Left lung (tissue), 10 donors: ENCODE measurements around the gene GDPD5. TPM values are rescaled to one million over a fixed set of nuclear protein-coding genes. Genes with fewer than 3 reads are reported as not detected.
A peak's percentile ranks its signal among the peaks of the same experiment; 100 is the strongest.

Source experiments
- ATAC-seq: fragments of 200-7000 bp; cut with Tn5 transposase; one replicate; pipeline ENCODE4 v1.9.1; 2020; ENCODE audit warnings: moderate library complexity
- DNase-seq, 4 donors: peaks; one replicate each; pipeline ENCODE4 v3.0.0-alpha.2; 2013 to 2020
- H3K27ac ChIP-seq, 2 donors: fragments of 200-600 bp; sonication (generic) in 1 of 2; one replicate each; pipeline versions ENCODE4 v1.5.0 to v1.8.0; 2020 to 2021
- H3K27me3 ChIP-seq, 2 donors: fragments of 200-600 bp; sonication (generic) in 1 of 2; one replicate each; pipeline versions ENCODE4 v1.5.0 to v1.8.0; 2020 to 2021
- H3K36me3 ChIP-seq, 2 donors: fragments of 200-600 bp; sonication (generic) in 1 of 2; one replicate each; pipeline versions ENCODE4 v1.5.0 to v1.8.0; 2020 to 2021
- H3K4me1 ChIP-seq, 2 donors: fragments of 200-600 bp; one replicate each; pipeline ENCODE4 v1.8.0; 2021
- H3K4me3 ChIP-seq, 2 donors: fragments of 200-600 bp; sonication (generic) in 1 of 2; one replicate each; pipeline versions ENCODE4 v1.5.0 to v1.8.0; 2020 to 2021; ENCODE audit warnings: mild to moderate bottlenecking in 1 of 2
- H3K9me3 ChIP-seq, 2 donors: fragments of 200-600 bp; sonication (generic) in 1 of 2; one replicate each; pipeline versions ENCODE4 v1.5.0 to v1.8.0; 2020 to 2021
- CTCF ChIP-seq, 2 donors: fragments of 200-600 bp; sonication (generic) in 1 of 2; IDR thresholded peaks; one replicate each; pipeline versions ENCODE4 v1.5.0 to v1.8.0; 2021; ENCODE audit warnings: antibody characterized with exemption in 2 of 2
- intact Hi-C, 2 donors: fragments of 100-400 bp; cut with DNase I; formaldehyde crosslinking; loops; one replicate each; pipeline versions ENCODE4 v1.11.2 to v1.14.2; 2022
- polyA plus RNA-seq, 6 donors: library from polyadenylated mRNA; unstranded; fragments of 120-200 nt; gene quantifications; one replicate each; pipeline ENCODE4 v1.2.1, GENCODE V29; 2013; ENCODE audit not compliant: insufficient read length in 6 of 6
- total RNA-seq, 2 donors: library from RNA; stranded (reverse); fragmentation: NEBNext Ultra II Directional; extraction: Animal tissue kit (Norgen Biotek cat#: 25700); gene quantifications; one replicate each; pipeline ENCODE4 v1.2.1, GENCODE V29; 2021
- donor health status: DM: no; HTN: yes; CAD: no.
- donor health status: DM: no; HTN: no; CAD: no.

The GDPD5 gene
- total and polyA plus RNA-seq, 8 donors, result 10.5 to 34.8 (median 27.6) TPM

GRCh38 chr11:75565916-75566762 is 40.4 kb upstream of the GDPD5 start:
- intact Hi-C loops, result no loop called here
- H3K36me3 ChIP-seq, result peaks cover 0 to 56% of the 10 kb centered on the region in 2 donors
- DNase-seq (peak in 1 of 4 donors; percentile 80), ATAC-seq (no peak)
- peak overlapping the region in 1 of 2 donors; percentile 94 for H3K27ac ChIP-seq
- peaks cover 20 to 81% of the 10 kb centered on the region in 2 donors for H3K4me1 ChIP-seq
- H3K4me3 ChIP-seq, result peak overlapping the region in 1 of 2 donors; percentile 90
- H3K27me3 ChIP-seq, result peaks cover 0 to 22% of the 10 kb centered on the region in 2 donors
- no peak for TF ChIP-seq CTCF (IDR thresholded peaks at IDR 0.05)
- H3K9me3 ChIP-seq, result no peaks in the 10 kb centered on the region

DNA sequence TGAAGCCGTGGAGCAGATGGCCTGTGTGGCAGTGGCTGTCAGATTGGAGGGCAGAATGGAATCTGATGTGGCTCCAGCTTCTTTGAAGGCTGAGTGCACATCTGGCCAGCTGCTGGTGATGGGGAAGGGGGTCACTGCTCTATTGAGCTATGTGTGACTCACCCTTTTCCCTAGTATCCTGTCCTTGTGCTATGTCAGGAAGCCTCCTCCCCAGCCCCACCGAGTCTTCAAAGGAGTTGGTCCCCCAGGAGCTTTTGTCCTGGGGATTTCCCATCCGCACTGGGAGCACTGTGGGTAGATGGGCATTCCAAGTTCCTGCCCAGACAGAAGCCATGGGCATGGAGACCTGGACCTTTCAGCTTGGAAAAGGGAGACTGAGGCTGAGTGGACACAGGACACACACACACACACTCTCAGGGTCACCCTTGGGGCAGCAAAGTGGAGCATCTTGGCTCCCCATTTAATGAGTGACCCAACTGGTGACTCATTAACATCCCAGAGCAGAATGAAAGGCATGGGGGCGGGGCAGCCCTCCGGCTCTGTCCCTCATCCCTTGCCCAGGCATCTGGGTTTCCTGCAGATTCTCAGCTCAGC is 39.6 kb upstream of the GDPD5 start:
- H3K4me3 ChIP-seq, result peak overlapping the region; percentile 86 to 90
- no peak for TF ChIP-seq CTCF (IDR thresholded peaks at IDR 0.05)
- peak; percentile 8 for ATAC-seq

GRCh38 chr11:75563978-75564552 is 38.3 kb upstream of the GDPD5 start:
- Histone ChIP-seq H3K9me3 (no peaks in the 10 kb centered on the region), H3K36me3 (peaks cover 0 to 35% of the 10 kb centered on the region in 2 donors), H3K4me1 (peaks cover 34 to 85% of the 10 kb centered on the region in 2 donors), H3K4me3 (peak overlapping the region; percentile 86 to 90), H3K27ac (peak overlapping the region; percentile 94 to 100), H3K27me3 (peaks cover 0 to 23% of the 10 kb centered on the region in 2 donors)
- intact Hi-C loops, result no loop called here
- DNase-seq, result peak in 3 of 4 donors; percentile 69 to 83 (median 78)
- TF ChIP-seq CTCF (IDR thresholded peaks at IDR 0.05), result peak; percentile 30 to 43
- ATAC-seq, result peak; percentile 11

More for the DNA sequence above, 39.6 kb upstream of the GDPD5 start:
- DNase-seq, result peak in 2 of 4 donors; percentile 56 to 78
- Histone ChIP-seq H3K36me3 (peaks cover 0 to 48% of the 10 kb centered on the region in 2 donors), H3K27me3 (peaks cover 0 to 23% of the 10 kb centered on the region in 2 donors), H3K4me1 (peaks cover 26 to 84% of the 10 kb centered on the region in 2 donors), H3K9me3 (no peaks in the 10 kb centered on the region), H3K27ac (peak overlapping the region; percentile 94 to 100)
- intact Hi-C loops, result no loop called here

- Histone ChIP-seq H3K4me1 (peaks cover 38 to 85% of the 10 kb centered on the region in 2 donors), H3K27me3 (peaks cover 0 to 23% of the 10 kb centered on the region in 2 donors), H3K9me3 (no peaks in the 10 kb centered on the region), H3K4me3 (peak overlapping the region; percentile 86 to 90), H3K36me3 (peaks cover 0 to 30% of the 10 kb centered on the region in 2 donors), H3K27ac (peak overlapping the region; percentile 94 to 100)
- no peak for TF ChIP-seq CTCF (IDR thresholded peaks at IDR 0.05)
- intact Hi-C loops, result no loop called here
- DNase-seq (no peak), ATAC-seq (no peak)
Measured at GRCh38 chr11:75563501-75563977, 37.8 kb upstream of the GDPD5 start.
